Glutamatergic neuron (in vitro differentiated cells): ENCODE data around the gene MDFIC2. TPM values are rescaled to one million over a fixed set of nuclear protein-coding genes. Genes with fewer than 3 reads are reported as not detected.

Source experiments
- DNase-seq: peaks from one replicate; pipeline ENCODE4 v3.0.0; 2022
- H3K27ac Mint-ChIP-seq: one replicate; pipeline ENCODE4 v1.8.0; 2020; ENCODE audit warnings: mild to moderate bottlenecking, mixed read lengths, inconsistent platforms; ENCODE audit not compliant: unreplicated experiment
- H3K27me3 Mint-ChIP-seq: one replicate; pipeline ENCODE4 v1.8.0; 2020; ENCODE audit warnings: mild to moderate bottlenecking, moderate library complexity, mixed read lengths, inconsistent platforms; ENCODE audit not compliant: unreplicated experiment
- H3K36me3 Mint-ChIP-seq: one replicate; pipeline ENCODE4 v1.8.0; 2020; ENCODE audit warnings: mild to moderate bottlenecking, mixed read lengths, inconsistent platforms; ENCODE audit not compliant: unreplicated experiment
- H3K4me1 Mint-ChIP-seq: one replicate; pipeline ENCODE4 v1.8.0; 2020; ENCODE audit warnings: mild to moderate bottlenecking, low read depth, mixed read lengths, inconsistent platforms; ENCODE audit not compliant: unreplicated experiment
- H3K4me3 Mint-ChIP-seq: one replicate; pipeline ENCODE4 v1.8.0; 2020; ENCODE audit warnings: mild to moderate bottlenecking, mixed read lengths, inconsistent platforms; ENCODE audit not compliant: unreplicated experiment
- H3K9me3 Mint-ChIP-seq: one replicate; pipeline ENCODE4 v1.8.0; 2020; ENCODE audit warnings: mild to moderate bottlenecking, moderate library complexity, mixed read lengths, inconsistent platforms; ENCODE audit not compliant: unreplicated experiment
- CTCF ChIP-seq: fragments of 200-600 bp; sonication (generic); IDR thresholded peaks from one replicate; pipeline ENCODE4 v1.5.0; 2021; ENCODE audit not compliant: partially characterized antibody, unreplicated experiment
- total RNA-seq: library from RNA; stranded (reverse); fragmentation: NEBNext Ultra II Directional; extraction: Animal tissue kit (Norgen Biotek cat#: 25700); gene quantifications from one replicate; pipeline ENCODE4 v1.2.1, GENCODE V29; 2021; ENCODE audit not compliant: unreplicated experiment

Gene MDFIC2
- total RNA-seq, 1 donor from 2014 or later = not detected

GRCh38 chr3:70261283-70261682 lies 51.2 kb downstream of the MDFIC2 start:
- Mint-ChIP-seq H3K27me3 (no peaks in the 10 kb centered on the region), H3K27ac (no peak overlapping the region), H3K36me3 (no peaks in the 10 kb centered on the region), H3K4me3 (no peak overlapping the region), H3K9me3 (no peaks in the 10 kb centered on the region), H3K4me1 (no peaks in the 10 kb centered on the region)
- DNase-seq = no peak
- no peak for TF ChIP-seq CTCF

DNA sequence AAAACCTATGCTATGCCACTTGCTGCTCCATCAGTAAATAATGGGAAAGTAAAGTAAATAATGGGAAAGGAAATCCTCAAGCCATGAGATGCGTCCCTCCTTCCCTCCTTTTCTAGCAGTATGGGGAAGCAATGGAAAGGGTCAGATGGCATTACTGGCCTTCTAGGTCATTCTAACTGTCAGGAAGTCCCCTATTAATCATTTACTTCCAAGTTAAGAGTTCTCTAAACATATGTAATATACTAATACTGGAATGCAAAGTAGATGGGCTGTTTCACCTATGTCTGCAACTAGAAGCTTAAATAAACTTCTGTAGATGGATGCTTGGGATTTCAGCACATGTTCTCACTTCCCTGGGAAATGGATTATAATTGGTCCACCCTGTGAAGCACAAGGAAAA lies 55.9 kb downstream of the MDFIC2 start:
- TF ChIP-seq CTCF = no peak
- Mint-ChIP-seq H3K4me1 (no peaks in the 10 kb centered on the region), H3K36me3 (no peaks in the 10 kb centered on the region), H3K9me3 (no peaks in the 10 kb centered on the region), H3K27ac (no peak overlapping the region), H3K27me3 (no peaks in the 10 kb centered on the region), H3K4me3 (no peak overlapping the region)
- no peak for DNase-seq

GRCh38 chr3:70250492-70250891 lies 61.9 kb downstream of the MDFIC2 start:
- TF ChIP-seq CTCF = no peak
- H3K4me3 Mint-ChIP-seq = no peak overlapping the region
- DNase-seq = no peak
- H3K27ac Mint-ChIP-seq = no peak overlapping the region
- no peaks in the 10 kb centered on the region for H3K27me3 Mint-ChIP-seq
- no peaks in the 10 kb centered on the region for H3K9me3 Mint-ChIP-seq
- no peaks in the 10 kb centered on the region for H3K36me3 Mint-ChIP-seq
- H3K4me1 Mint-ChIP-seq = no peaks in the 10 kb centered on the region

DNA sequence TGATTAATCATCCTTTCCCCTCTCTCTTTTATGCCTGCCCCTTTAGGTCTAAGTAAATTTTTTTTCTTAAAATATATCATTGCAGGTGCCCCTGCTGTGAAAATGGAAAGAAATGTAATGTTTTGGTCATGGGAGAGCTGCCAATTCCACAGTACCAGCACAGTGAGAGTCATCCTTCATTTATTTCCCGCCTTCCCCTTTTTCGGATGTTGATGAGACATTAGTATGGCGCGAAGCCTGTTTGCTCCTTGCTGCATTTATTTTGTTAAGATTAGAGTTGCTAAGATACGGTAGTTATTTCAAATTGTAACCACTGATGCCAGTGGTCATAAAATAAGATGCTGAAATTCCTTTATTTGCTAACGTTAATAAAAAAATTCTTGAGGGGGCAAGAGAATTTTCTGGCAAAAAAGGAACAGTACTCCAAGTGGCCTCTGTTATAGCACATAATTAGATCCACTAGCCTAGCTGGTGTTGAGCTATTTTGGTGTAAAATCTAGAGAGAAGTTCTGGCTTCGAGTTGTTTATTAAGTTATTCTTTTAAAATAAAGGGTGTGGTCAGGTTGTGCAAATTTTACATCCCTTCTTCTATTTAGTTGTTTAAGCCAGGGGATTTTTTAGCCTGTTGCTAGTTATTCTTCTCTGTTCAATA lies 62.8 kb downstream of the MDFIC2 start:
- no peaks in the 10 kb centered on the region for H3K36me3 Mint-ChIP-seq
- TF ChIP-seq CTCF = no peak
- no peaks in the 10 kb centered on the region for H3K4me1 Mint-ChIP-seq
- no peaks in the 10 kb centered on the region for H3K9me3 Mint-ChIP-seq
- H3K4me3 Mint-ChIP-seq = no peak overlapping the region
- H3K27ac Mint-ChIP-seq = no peak overlapping the region
- DNase-seq = no peak
- H3K27me3 Mint-ChIP-seq = no peaks in the 10 kb centered on the region

- Mint-ChIP-seq H3K27ac (no peak overlapping the region), H3K4me1 (no peaks in the 10 kb centered on the region), H3K36me3 (no peaks in the 10 kb centered on the region), H3K9me3 (no peaks in the 10 kb centered on the region), H3K27me3 (no peaks in the 10 kb centered on the region), H3K4me3 (no peak overlapping the region)
- DNase-seq = no peak
- no peak for TF ChIP-seq CTCF
Measured at GRCh38 chr3:70248856-70249255, 63.6 kb downstream of the MDFIC2 start.
